HepG2 (cell line): ENCODE data around the gene CALML5. TPM values are rescaled to one million over a fixed set of nuclear protein-coding genes. Genes with fewer than 3 reads are reported as not detected.
A peak's percentile ranks its signal among the peaks of the same experiment; 100 is the strongest.

Source experiments
- ATAC-seq: fragments of 200-7000 bp; cut with Tn5 transposase; 3 replicates; pipeline ENCODE4 v1.9.1; 2020; ENCODE audit warnings: mild to moderate bottlenecking, moderate library complexity
- BruUV-seq: library from RNA; stranded (reverse); fragments of 400-500 nt; replicated peaks from 2 replicates; lab custom pipeline; 2021; lab: Mats Ljungman, UMichigan
- CTCF ChIA-PET: fragments of 300-600 bp; formaldehyde crosslinking; extraction: SDS; loops from one replicate; lab custom pipeline; 2021; ENCODE audit warnings: low total read pairs, inconsistent platforms, low intra/inter-chr PET ratio; lab: Yijun Ruan, JAX
- POLR2A ChIA-PET: fragments of 350-600 bp; sonication (Branson Sonifier 250); formaldehyde crosslinking; loops from one replicate; lab custom pipeline; 2020; ENCODE audit warnings: antibody characterized with exemption, inconsistent platforms; lab: Yijun Ruan, JAX
- DNase-seq: peaks from one replicate; pipeline ENCODE4 v3.0.0-alpha.2; 2015; ENCODE audit warnings: low spot score
- FAIRE-seq: peaks from 3 replicates; lab custom pipeline; 2011; peaks lifted over from hg19 to GRCh38; lab: Jason Lieb, UNC
- H2AFZ ChIP-seq: one replicate; pipeline ENCODE4 v1.6.1; 2011; ENCODE audit warnings: low read length, inconsistent platforms
- H3K27ac ChIP-seq: fragments of 300-600 bp; 3 replicates; pipeline ENCODE4 v1.8.0; 2011; ENCODE audit warnings: mixed run types, mild to moderate bottlenecking, mixed read lengths, low read length, inconsistent platforms; ENCODE audit not compliant: insufficient read depth; ENCODE audit errors: extremely low read length
- H3K27me3 ChIP-seq, 2 experiments: fragments of 200-600 bp in 1 of 2; 2 replicates in 1 of 2; 3 replicates in 1 of 2; pipeline versions ENCODE4 v1.6.0 to v1.8.0; 2011; ENCODE audit warnings: low read length in 2 of 2, mild to moderate bottlenecking in 2 of 2, moderate library complexity in 2 of 2, inconsistent platforms in 1 of 2; ENCODE audit not compliant: insufficient read depth in 2 of 2, control insufficient read depth in 1 of 2
- H3K36me3 ChIP-seq, 2 experiments: fragments of 200-600 bp in 1 of 2; replicated peaks in 1 of 2; 2 replicates in 1 of 2; 3 replicates in 1 of 2; pipeline versions ENCODE4 v1.5.1 to v1.8.0; 2011; ENCODE audit warnings: low read length in 2 of 2, inconsistent platforms in 1 of 2; ENCODE audit not compliant: insufficient read depth in 2 of 2, control insufficient read depth in 1 of 2
- H3K4me1 ChIP-seq: 2 replicates; pipeline ENCODE4 v1.5.1; 2012; ENCODE audit warnings: low read length, inconsistent platforms; ENCODE audit not compliant: insufficient read depth
- H3K4me2 ChIP-seq: 2 replicates; pipeline ENCODE4 v1.6.0; 2011; ENCODE audit warnings: low read depth, low read length, inconsistent platforms
- H3K4me3 ChIP-seq, 3 experiments: fragments of 200-600 bp in 1 of 3; sonication (generic), shearing (Covaris generic) in 1 of 3; replicated peaks in 1 of 3; 2 replicates each; pipeline ENCODE4 v1.5.1; 2011 to 2016; ENCODE audit warnings: low read length in 3 of 3, inconsistent platforms in 2 of 3, low read depth in 2 of 3, mild to moderate bottlenecking in 2 of 3, control low read depth in 1 of 3, mixed read lengths in 1 of 3; ENCODE audit not compliant: insufficient read depth in 1 of 3
- H3K79me2 ChIP-seq: one replicate; pipeline ENCODE4 v1.6.1; 2011; ENCODE audit warnings: low read length, inconsistent platforms; ENCODE audit not compliant: insufficient read depth
- H3K9ac ChIP-seq: 2 replicates; pipeline ENCODE4 v1.6.0; 2011; ENCODE audit warnings: mild to moderate bottlenecking, low read depth, low read length, inconsistent platforms; ENCODE audit not compliant: insufficient read depth
- H3K9me3 ChIP-seq: 2 replicates; pipeline ENCODE4 v1.5.1; 2012; ENCODE audit warnings: mild to moderate bottlenecking, low read length
- H4K20me1 ChIP-seq: 2 replicates; pipeline ENCODE4 v1.6.0; 2011; ENCODE audit warnings: inconsistent platforms, mild to moderate bottlenecking, low read length, moderate library complexity; ENCODE audit not compliant: insufficient read depth
- ATM ChIP-seq: fragments of 450-650 bp; IDR thresholded peaks from 2 replicates; pipeline ENCODE4 v1.7.1; 2017; ENCODE audit warnings: mild to moderate bottlenecking, borderline replicate concordance
- GFI1 ChIP-seq: sonication (generic); formaldehyde crosslinking; IDR thresholded peaks from 2 replicates; pipeline ENCODE4 v1.5.0; 2020; ENCODE audit warnings: missing genetic modification reagents, mild to moderate bottlenecking, borderline replicate concordance
- HNRNPUL1 ChIP-seq: fragments of 200-400 bp; formaldehyde crosslinking; IDR thresholded peaks from 2 replicates; pipeline ENCODE4 v1.6.1; 2017; ENCODE audit warnings: low read depth, mild to moderate bottlenecking, low read length, moderate library complexity
- MAZ ChIP-seq, 2 experiments: sonication (generic) in 1 of 2; formaldehyde crosslinking in 1 of 2; IDR thresholded peaks; 2 replicates each; pipeline versions ENCODE4 v1.5.0 to v1.6.1; 2012 to 2020; ENCODE audit warnings: low read depth in 2 of 2, mild to moderate bottlenecking in 2 of 2, borderline replicate concordance in 1 of 2, improper control_type of control experiment in 1 of 2, low read length in 1 of 2, missing genetic modification reagents in 1 of 2, moderate library complexity in 1 of 2
- MXD3 ChIP-seq: IDR thresholded peaks from 2 replicates; pipeline ENCODE4 v1.6.1; 2016; ENCODE audit warnings: mild to moderate bottlenecking, missing biosample characterization, missing genetic modification reagents
- NPAS2 ChIP-seq: sonication (generic); formaldehyde crosslinking; IDR thresholded peaks from 2 replicates; pipeline ENCODE4 v1.8.0; 2022; ENCODE audit warnings: mild to moderate bottlenecking, missing genetic modification reagents, borderline replicate concordance
- NR2F6 ChIP-seq, 2 experiments: IDR thresholded peaks; 2 replicates each; pipeline ENCODE4 v1.6.1; 2016; ENCODE audit warnings: antibody characterized with exemption in 1 of 2, mild to moderate bottlenecking in 1 of 2
- PAXIP1 ChIP-seq: sonication (generic); formaldehyde crosslinking; conservative IDR thresholded peaks from 2 replicates; pipeline ENCODE4 v1.4.0; 2020; ENCODE audit warnings: mild to moderate bottlenecking, missing genetic modification reagents, moderate library complexity
- RBM22 ChIP-seq: fragments of 200-400 bp; formaldehyde crosslinking; optimal IDR thresholded peaks from 2 replicates; pipeline ENCODE3; 2017; ENCODE audit warnings: mild to moderate bottlenecking, low read length, moderate library complexity
- SAP130 ChIP-seq: IDR thresholded peaks from 2 replicates; pipeline ENCODE4 v1.6.1; 2016; ENCODE audit warnings: low read depth
- TIGD3 ChIP-seq: sonication (generic); formaldehyde crosslinking; IDR thresholded peaks from 2 replicates; pipeline ENCODE4 v1.5.1; 2020; ENCODE audit warnings: mild to moderate bottlenecking, missing genetic modification reagents, borderline replicate concordance
- ZNF367 ChIP-seq: sonication (generic); formaldehyde crosslinking; IDR thresholded peaks from 2 replicates; pipeline ENCODE4 v1.4.0; 2020; ENCODE audit warnings: missing genetic modification reagents, borderline replicate concordance
- ZNF383 ChIP-seq: sonication (generic); formaldehyde crosslinking; IDR thresholded peaks from 2 replicates; pipeline ENCODE4 v1.4.0; 2020; ENCODE audit warnings: missing genetic modification reagents, mild to moderate bottlenecking, borderline replicate concordance
- ZNF44 ChIP-seq: sonication (generic); formaldehyde crosslinking; IDR thresholded peaks from 2 replicates; pipeline ENCODE4 v1.5.1; 2020; ENCODE audit warnings: mild to moderate bottlenecking, missing genetic modification reagents
- ZNF576 ChIP-seq: sonication (generic); formaldehyde crosslinking; IDR thresholded peaks from 2 replicates; pipeline ENCODE4 v1.4.0; 2020; ENCODE audit warnings: mild to moderate bottlenecking, missing genetic modification reagents
- ZNF615 ChIP-seq: sonication (generic); formaldehyde crosslinking; IDR thresholded peaks from 2 replicates; pipeline ENCODE4 v1.5.0; 2020; ENCODE audit warnings: mild to moderate bottlenecking, missing genetic modification reagents, borderline replicate concordance
- ZNF768 ChIP-seq: sonication (generic); formaldehyde crosslinking; IDR thresholded peaks from 2 replicates; pipeline ENCODE4 v1.4.0; 2020; ENCODE audit warnings: missing genetic modification reagents
- ZNF776 ChIP-seq: sonication (generic); formaldehyde crosslinking; IDR thresholded peaks from 2 replicates; pipeline ENCODE4 v1.4.0; 2020; ENCODE audit warnings: mild to moderate bottlenecking, missing genetic modification reagents
- ZSCAN25 ChIP-seq: sonication (generic); formaldehyde crosslinking; IDR thresholded peaks from 2 replicates; pipeline ENCODE4 v1.8.0; 2022; ENCODE audit warnings: mild to moderate bottlenecking, missing genetic modification reagents
- WGBS: methylation state at CpG from one replicate; pipeline ENCODE4 v1.1.6; 2017; ENCODE audit warnings: low lambda C conversion rate; 5-methylcytosine and 5-hydroxymethylcytosine counted together
- in situ Hi-C: cut with HindIII; loops from 2 replicates; pipeline ENCODE4 v1.10.0; 2017; ENCODE audit warnings: low pct_unique_long_range_greater_than_20kb; ENCODE audit not compliant: extremely low pct_ligation_motif_present
- intact Hi-C: fragments of 100-400 bp; cut with micrococcal nuclease; formaldehyde crosslinking; loops from one replicate; pipeline ENCODE4 v1.10.0; 2022; ENCODE audit not compliant: unreplicated experiment
- polyA plus RNA-seq, 8 experiments: library from polyadenylated mRNA; depleted of rRNA in 3 of 8; stranded (reverse) in 7 of 8; unstranded in 1 of 8; fragments of >200 nt; fragmentation: Illumina TruSeq in 4 of 8; extraction: Trizol in 4 of 8; gene quantifications; 2 replicates each; pipeline versions ENCODE4 v1.2.1 to v1.2.3, GENCODE V29; 2011 to 2016; ENCODE audit warnings: low read depth in 4 of 8, missing spikeins in 1 of 8, mixed read lengths in 1 of 8; ENCODE audit not compliant: insufficient read depth in 1 of 8
- total RNA-seq, 5 experiments: library from RNA; depleted of rRNA; stranded (reverse); fragments of >200 nt; fragmentation: Illumina TruSeq; extraction: Trizol; gene quantifications; 2 replicates each; pipeline ENCODE4 v1.2.3, GENCODE V29; 2016; ENCODE audit warnings: low read depth in 1 of 5

CALML5 gene
- total and polyA plus RNA-seq, 2 of the 13 experiments (the other 11 are each of a cell fraction or from before 2014, with no cell fraction given), result not detected

- peaks cover 49% of the 10 kb centered on the region for H3K4me1 ChIP-seq
- no peak overlapping the region for H3K4me3 ChIP-seq
- H3K27me3 ChIP-seq, result peaks cover 3 to 21% of the 10 kb centered on the region in 2 experiments; a peak in 3 of 5 replicates
- H3K9me3 ChIP-seq, result no peaks in the 10 kb centered on the region
- no peak overlapping the region for H2AFZ ChIP-seq
- no TSS peak for BruUV-seq
- in situ Hi-C loops (no loop called here), intact Hi-C loops (loop anchor here (2.0 kb wide), 1 partner anchor 77 kb away; no protein-coding TSS in a partner anchor)
- ATAC-seq (peak; percentile 32; the same call in 1 of the 3 replicates), DNase-seq (no peak), FAIRE-seq (no peak)
- no peaks in the 10 kb centered on the region for H4K20me1 ChIP-seq
- H3K4me2 ChIP-seq, result no peak overlapping the region
- ChIA-PET CTCF (no interaction called here), POLR2A (no interaction called here)
- H3K27ac ChIP-seq, result no peak overlapping the region
- no peaks in the 10 kb centered on the region for H3K36me3 ChIP-seq
- no peak overlapping the region for H3K9ac ChIP-seq
- WGBS, result 43% methylated on average over 7 of the region's 11 CpGs
- H3K79me2 ChIP-seq, result no peaks in the 10 kb centered on the region
- TF ChIP-seq HNRNPUL1, result no peak
- TF ChIP-seq RBM22, result no peak
- TF ChIP-seq NPAS2 (CRISPR knock-in tag), result no peak
- no peak for TF ChIP-seq MAZ (IDR thresholded peaks at IDR 0.05; ENCODE audit: borderline replicate concordance, low read depth, low read length)
- TF ChIP-seq MAZ (CRISPR knock-in tag; IDR thresholded peaks at IDR 0.05; ENCODE audit: low read depth), result no peak
- no peak for TF ChIP-seq ZNF383 (CRISPR knock-in tag)
- no peak for TF ChIP-seq ZNF44 (CRISPR knock-in tag)
- no peak for TF ChIP-seq ZSCAN25 (CRISPR knock-in tag)
- TF ChIP-seq MXD3 (CRISPR knock-in tag), result no peak
- no peak for TF ChIP-seq ZNF367 (CRISPR knock-in tag)
- TF ChIP-seq TIGD3, result no peak
- TF ChIP-seq SAP130 (CRISPR knock-in tag), result no peak
- TF ChIP-seq PAXIP1 (CRISPR knock-in tag), result no peak
- TF ChIP-seq GFI1, result no peak
- no peak for TF ChIP-seq ATM
- no peak for TF ChIP-seq ZNF615 (CRISPR knock-in tag)
- TF ChIP-seq NR2F6 (IDR thresholded peaks at IDR 0.05), result no peak
- no peak for TF ChIP-seq NR2F6 (CRISPR knock-in tag; IDR thresholded peaks at IDR 0.05)
- no peak for TF ChIP-seq ZNF776
- TF ChIP-seq ZNF576 (CRISPR knock-in tag), result no peak
- no peak for TF ChIP-seq ZNF768 (CRISPR knock-in tag)
Observed at GRCh38 chr10:5477948-5478693, 21.2 kb downstream of the CALML5 start.
